ENCODE measurements around the gene GSTA4. TPM values are rescaled to one million over a fixed set of nuclear protein-coding genes. Genes with fewer than 3 reads are reported as not detected.

GSTA4 gene
- total and polyA plus RNA-seq, 2 of the 8 experiments (the other 6 are each of a cell fraction or from before 2014, with no cell fraction given): 13.9 to 21.6 TPM

DNA sequence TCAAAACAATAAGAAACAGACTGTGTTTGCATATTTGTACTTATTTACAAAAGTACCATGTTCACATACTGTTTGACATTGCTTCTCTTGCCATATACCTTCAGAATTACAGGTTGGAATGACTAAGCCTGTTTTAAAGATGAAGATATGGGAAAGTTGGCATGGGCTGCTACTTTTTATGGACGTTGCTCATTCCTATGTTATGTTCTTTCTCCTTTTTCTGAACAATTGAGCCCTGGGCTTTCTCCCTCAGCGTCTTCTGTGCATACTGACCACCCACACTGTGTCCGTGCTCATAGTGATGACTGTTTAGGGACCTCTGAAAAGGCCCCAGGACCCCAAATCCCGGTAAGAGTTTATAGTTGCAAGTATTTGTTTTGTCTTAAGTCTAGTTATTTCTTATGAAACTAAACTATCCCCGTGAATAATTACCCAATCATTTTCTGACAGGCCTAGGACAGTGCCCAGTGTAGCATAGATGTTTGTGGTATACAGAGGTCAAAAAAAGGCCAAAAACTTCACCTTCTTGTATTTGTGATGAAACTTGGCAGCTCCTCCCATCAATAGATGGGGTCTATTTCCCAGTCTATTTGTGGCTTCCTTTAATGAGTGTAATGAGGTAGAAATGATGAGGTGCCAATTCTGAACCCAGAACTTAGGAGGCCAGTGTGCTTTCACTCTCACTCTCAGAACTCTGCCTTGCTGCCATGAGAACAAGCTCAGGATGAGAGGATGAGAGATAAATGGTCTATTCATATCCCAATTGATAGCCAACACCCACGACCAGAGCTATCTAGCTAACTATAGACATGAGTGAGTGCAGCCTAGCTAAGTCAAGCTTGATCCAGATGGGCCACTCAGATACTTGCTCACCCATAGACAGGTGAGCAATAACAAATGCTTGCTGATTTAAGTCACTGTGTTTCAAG lies 40.9 kb downstream of the GSTA4 start:
- WGBS, 2 experiments (ENCODE audit: extremely low coverage in 1 of 2, insufficient coverage in 1 of 2, insufficient read length in 1 of 2, insufficient replicate concordance in 2 of 2, low coverage in 1 of 2, low lambda C conversion rate in 2 of 2, missing lambda C conversion rate in 1 of 2): 77% methylated on average over 6 of the region's 6 CpGs; no CpG with 5 or more reads in 1 of the 2 experiments
- no peak for TF ChIP-seq POU5F1 (IDR thresholded peaks at IDR 0.05; ENCODE audit: low read depth, low read length)
- no peak for TF ChIP-seq CREB1 (IDR thresholded peaks at IDR 0.05)
- no peak for TF ChIP-seq CHD1 (IDR thresholded peaks at IDR 0.05; ENCODE audit: low read depth, low read length)
- no peak for TF ChIP-seq SP4 (IDR thresholded peaks at IDR 0.05; ENCODE audit: low read length)
- TF ChIP-seq SUZ12 (IDR thresholded peaks at IDR 0.05; ENCODE audit: low read length): no peak
- TF ChIP-seq EP300 (IDR thresholded peaks at IDR 0.05; ENCODE audit: borderline replicate concordance in 1 of 2, low read depth in 2 of 2, low read length in 2 of 2): no peak
- TF ChIP-seq POLR2A (IDR thresholded peaks at IDR 0.05; ENCODE audit: control extremely low read depth in 1 of 2, low read depth in 2 of 2, low read length in 2 of 2): no peak
- no peak for TF ChIP-seq SAP30 (IDR thresholded peaks at IDR 0.05; ENCODE audit: insufficient read depth, insufficient replicate concordance, low read length)
- TF ChIP-seq TAF1 (IDR thresholded peaks at IDR 0.05; ENCODE audit: low read depth, low read length): no peak
- TF ChIP-seq NANOG (IDR thresholded peaks at IDR 0.05; ENCODE audit: insufficient read depth, low read depth, low read length, poor library complexity, severe bottlenecking): no peak
- no peak for TF ChIP-seq CHD2 (IDR thresholded peaks at IDR 0.05; ENCODE audit: low read length)
- no peak for TF ChIP-seq KDM1A (IDR thresholded peaks at IDR 0.05; ENCODE audit: borderline replicate concordance, low read length)
- no peak for TF ChIP-seq ATF3 (IDR thresholded peaks at IDR 0.05; ENCODE audit: insufficient read depth, low read depth, low read length)

More for the DNA sequence above, 40.9 kb downstream of the GSTA4 start:
- no peak overlapping the region for H2BK5ac ChIP-seq (ENCODE audit: low read depth, low read length)
- H3K27ac ChIP-seq (ENCODE audit: low read depth, low read length): no peak overlapping the region
- no peak overlapping the region for H3K9ac ChIP-seq (replicated peaks in 1 of 4; ENCODE audit: extremely low read depth in 1 of 4, low read depth in 3 of 4, low read length in 3 of 4)
- H3K79me1 ChIP-seq (ENCODE audit: low read depth, low read length): no peaks in the 10 kb centered on the region
- no peak overlapping the region for H3K18ac ChIP-seq (ENCODE audit: extremely low read depth, low read length)
- H2BK20ac ChIP-seq (ENCODE audit: low read length): no peak overlapping the region
- H2AFZ ChIP-seq (ENCODE audit: low read length): no peak overlapping the region
- H2BK120ac ChIP-seq (replicated peaks; ENCODE audit: low read depth, low read length): no peak overlapping the region
- no peak overlapping the region for H3K23ac ChIP-seq (ENCODE audit: insufficient read length)
- no peaks in the 10 kb centered on the region for H3K23me2 ChIP-seq (ENCODE audit: low read depth, low read length)
- no peak for DNase-seq (ENCODE audit: low read depth in 1 of 2, low spot score in 2 of 2)
- H3K4me2 ChIP-seq (ENCODE audit: insufficient read depth in 1 of 2, low read depth in 2 of 2, low read length in 2 of 2): no peak overlapping the region
- H4K91ac ChIP-seq (replicated peaks; ENCODE audit: insufficient read length, low read length): no peak overlapping the region
- no peaks in the 10 kb centered on the region for H3K27me3 ChIP-seq (replicated peaks in 1 of 4; ENCODE audit: control insufficient read depth in 3 of 4, extremely low read depth in 1 of 4, insufficient read depth in 3 of 4, low read length in 3 of 4)
- no peak overlapping the region for H2BK12ac ChIP-seq (ENCODE audit: low read depth, low read length)
- H3K56ac ChIP-seq (replicated peaks; ENCODE audit: insufficient read length, low read depth, low read length): no peak overlapping the region
- no peaks in the 10 kb centered on the region for H3K79me2 ChIP-seq (ENCODE audit: control insufficient read depth in 1 of 2, insufficient read depth in 2 of 2, low read length in 2 of 2)
- no peak overlapping the region for H2AK5ac ChIP-seq (ENCODE audit: low read depth, low read length)
- H3K4ac ChIP-seq (replicated peaks; ENCODE audit: insufficient read length, low read depth, low read length): no peak overlapping the region
- POLR2A ChIA-PET (ENCODE audit: partially characterized antibody): no interaction called here
- no peak overlapping the region for H4K5ac ChIP-seq (ENCODE audit: insufficient read length, low read depth, low read length)
- H2BK15ac ChIP-seq (ENCODE audit: low read length): no peak overlapping the region
- CTCF ChIA-PET (ENCODE audit: partially characterized antibody): interaction anchor here (1.1 kb wide), 1 partner anchor 50 kb away, joined by 3 read pairs; no protein-coding TSS in a partner anchor
- no peak overlapping the region for H3K4me3 ChIP-seq (ENCODE audit: extremely low read depth in 1 of 4, insufficient read depth in 2 of 4, low read depth in 3 of 4, low read length in 4 of 4)
- H3K14ac ChIP-seq (ENCODE audit: insufficient read length): no peak overlapping the region
- H3K9me3 ChIP-seq (ENCODE audit: insufficient read depth in 2 of 2, low read depth in 1 of 2, low read length in 1 of 2): no peaks in the 10 kb centered on the region
- H3K4me1 ChIP-seq (replicated peaks in 1 of 4; ENCODE audit: control insufficient read depth in 3 of 4, insufficient read depth in 4 of 4, low read length in 3 of 4): no peaks in the 10 kb centered on the region
- FAIRE-seq: no peak
- H3K36me3 ChIP-seq (ENCODE audit: control insufficient read depth in 2 of 4, insufficient read depth in 4 of 4, low read length in 3 of 4): no peaks in the 10 kb centered on the region
- H4K8ac ChIP-seq (ENCODE audit: extremely low read depth, insufficient read depth, low read length): no peak overlapping the region
- no peaks in the 10 kb centered on the region for H4K20me1 ChIP-seq (replicated peaks in 1 of 2; ENCODE audit: control insufficient read depth in 1 of 2, insufficient read depth in 2 of 2, low read length in 2 of 2)

Data from H1 (cell line).